Measurements from ENCODE around the gene SLC12A8. TPM values are rescaled to one million over a fixed set of nuclear protein-coding genes. Genes with fewer than 3 reads are reported as not detected.

SLC12A8 gene
- total RNA-seq, 2 experiments from 2014 or later = 0.26 to 0.39 TPM

DNA sequence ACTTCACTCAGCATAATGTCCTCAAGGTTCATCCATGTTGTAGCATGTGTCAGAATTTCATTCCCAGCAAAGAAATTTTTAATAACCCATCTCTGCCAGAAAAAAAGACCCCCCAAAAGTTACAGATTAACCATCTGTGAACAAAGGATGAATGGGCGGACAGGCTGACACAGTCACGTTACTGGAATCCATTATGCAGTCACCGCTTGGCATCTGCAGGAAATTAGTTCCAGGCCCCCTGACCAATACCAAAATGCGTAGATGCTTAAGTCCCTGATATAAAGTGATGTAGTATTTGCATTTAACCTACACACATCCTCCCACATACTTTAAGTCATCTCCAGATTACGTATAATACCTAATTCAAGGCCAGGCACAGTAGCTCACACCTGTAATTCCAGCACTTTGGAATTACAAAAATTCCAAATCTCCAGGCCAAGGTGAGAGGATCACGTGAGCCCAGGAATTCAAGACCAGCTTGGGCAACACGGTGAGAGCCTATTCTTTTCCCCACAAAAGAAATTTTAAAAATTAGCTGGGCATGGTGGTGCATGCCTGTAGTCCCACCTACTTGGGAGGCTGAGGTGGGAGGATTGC, 1.5 kb upstream of the SLC12A8 start:
- H3K36me3 Mint-ChIP-seq (ENCODE audit: low read depth) = no peaks in the 10 kb centered on the region
- no peaks in the 10 kb centered on the region for H3K9me3 Mint-ChIP-seq (ENCODE audit: low read depth)
- H3K4me3 Mint-ChIP-seq = no peak overlapping the region
- intact Hi-C loops (cut with DNase I, micrococcal nuclease) = loop anchor here in 1 of 2 experiments (5.0 kb wide), 1 partner anchor 373 kb away; no protein-coding TSS in a partner anchor
- H3K27me3 Mint-ChIP-seq = peaks cover 43% of the 10 kb centered on the region
- no peak overlapping the region for H3K27ac Mint-ChIP-seq
- ChIA-PET POLR2A (no interaction called here), CTCF (interaction anchor here (0.6 kb wide), 1 partner anchor 561 kb away, joined by 3 read pairs; no protein-coding TSS in a partner anchor)
- H3K4me1 Mint-ChIP-seq = peaks cover 9% of the 10 kb centered on the region
- DNase-seq (no peak), ATAC-seq (no peak)

DNA sequence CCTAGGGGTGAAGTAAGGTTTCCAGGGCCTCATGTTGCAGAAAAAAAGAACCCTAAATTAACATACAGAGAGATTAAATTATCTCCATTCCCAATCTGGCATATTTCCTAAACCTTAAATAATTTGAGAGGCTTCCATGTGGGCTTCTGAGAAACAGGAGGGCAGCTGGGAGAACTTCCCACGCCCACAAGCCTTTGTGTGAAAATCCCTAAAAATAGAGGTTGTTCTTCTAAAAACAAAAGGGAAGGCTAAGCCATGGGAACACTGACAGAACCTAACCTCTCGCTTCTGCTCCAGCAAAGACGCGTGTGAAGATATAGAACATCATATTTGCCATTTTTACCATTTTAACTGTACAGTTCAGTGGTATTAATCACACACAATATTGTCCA, 812 bp upstream of the SLC12A8 start:
- DNase-seq (no peak), ATAC-seq (no peak)
- Mint-ChIP-seq H3K9me3 (ENCODE audit: low read depth) (no peaks in the 10 kb centered on the region), H3K36me3 (ENCODE audit: low read depth) (no peaks in the 10 kb centered on the region), H3K27me3 (peaks cover 48% of the 10 kb centered on the region), H3K4me1 (peaks cover 9% of the 10 kb centered on the region), H3K27ac (no peak overlapping the region), H3K4me3 (no peak overlapping the region)
- POLR2A ChIA-PET = no interaction called here
- CTCF ChIA-PET = no interaction called here
- intact Hi-C loops (cut with DNase I, micrococcal nuclease) = loop anchor here in 1 of 2 experiments (5.0 kb wide), 1 partner anchor 374 kb away; no protein-coding TSS in a partner anchor

DNA sequence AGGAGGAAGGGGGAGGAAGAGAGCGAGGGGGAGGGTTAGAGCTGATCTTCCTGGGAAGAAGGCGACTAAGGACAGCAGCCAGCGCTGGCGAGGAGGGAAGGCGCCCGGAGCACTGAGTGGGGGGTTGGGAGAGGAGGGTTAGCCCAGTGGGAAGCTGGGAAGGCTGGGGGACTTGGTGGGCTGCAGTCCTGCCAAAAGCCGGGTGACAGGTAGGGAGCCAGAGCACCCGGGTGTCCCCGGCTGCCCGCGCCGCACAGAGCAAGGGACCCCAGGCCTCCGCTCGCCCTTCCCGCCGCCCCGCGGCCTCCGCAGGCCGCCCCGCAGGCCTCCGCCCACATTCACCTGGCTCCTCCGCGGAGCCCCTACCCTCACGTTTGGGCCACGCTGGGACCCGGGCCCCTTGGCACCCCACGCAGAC, 448 bp downstream of the SLC12A8 start:
- Mint-ChIP-seq H3K9me3 (ENCODE audit: low read depth) (no peaks in the 10 kb centered on the region), H3K36me3 (ENCODE audit: low read depth) (no peaks in the 10 kb centered on the region), H3K27ac (no peak overlapping the region), H3K4me3 (no peak overlapping the region), H3K4me1 (peaks cover 9% of the 10 kb centered on the region), H3K27me3 (peaks cover 52% of the 10 kb centered on the region)
- intact Hi-C loops (cut with DNase I, micrococcal nuclease) = loop anchor here in 1 of 2 experiments (5.0 kb wide), 1 partner anchor 375 kb away; no protein-coding TSS in a partner anchor
- ATAC-seq = no peak
- CTCF ChIA-PET = interaction anchor here (0.5 to 0.6 kb wide), 2 partner anchors 166 to 211 kb away, joined by 3 to 4 read pairs; no protein-coding TSS in a partner anchor
- no peak for DNase-seq
- POLR2A ChIA-PET = no interaction called here

DNA sequence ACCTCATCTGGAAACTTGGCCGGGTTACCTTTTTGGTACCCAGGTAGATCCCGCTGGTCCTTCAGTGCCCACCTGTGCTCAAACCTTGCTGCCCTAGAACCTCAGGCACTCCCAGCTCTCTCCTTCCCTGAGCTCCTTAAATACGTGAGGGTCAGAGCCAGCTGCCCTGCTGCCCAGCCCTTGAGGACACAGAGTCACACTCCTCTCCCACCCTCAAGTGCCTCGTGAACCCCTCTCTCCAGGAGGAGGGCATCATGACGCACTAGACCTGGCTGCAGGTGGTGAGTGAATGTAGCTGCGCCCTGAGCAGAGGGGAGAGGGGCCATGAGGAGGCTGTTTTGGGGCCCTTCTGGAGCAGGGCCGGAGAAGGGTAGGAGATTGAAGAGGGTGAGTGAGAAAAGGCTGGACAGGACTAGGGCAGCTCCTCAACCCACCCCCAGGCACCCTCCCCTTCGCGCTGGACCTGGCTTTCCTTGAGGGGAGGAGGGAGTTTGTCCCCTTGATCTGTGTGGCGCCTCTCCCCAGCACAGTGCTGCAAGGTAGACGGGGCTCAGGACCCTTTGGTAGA, 941 bp downstream of the SLC12A8 start:
- CTCF ChIA-PET = interaction anchor here (0.6 kb wide), 1 partner anchor 166 kb away, joined by 3 read pairs; no protein-coding TSS in a partner anchor
- no peak overlapping the region for H3K27ac Mint-ChIP-seq

DNA sequence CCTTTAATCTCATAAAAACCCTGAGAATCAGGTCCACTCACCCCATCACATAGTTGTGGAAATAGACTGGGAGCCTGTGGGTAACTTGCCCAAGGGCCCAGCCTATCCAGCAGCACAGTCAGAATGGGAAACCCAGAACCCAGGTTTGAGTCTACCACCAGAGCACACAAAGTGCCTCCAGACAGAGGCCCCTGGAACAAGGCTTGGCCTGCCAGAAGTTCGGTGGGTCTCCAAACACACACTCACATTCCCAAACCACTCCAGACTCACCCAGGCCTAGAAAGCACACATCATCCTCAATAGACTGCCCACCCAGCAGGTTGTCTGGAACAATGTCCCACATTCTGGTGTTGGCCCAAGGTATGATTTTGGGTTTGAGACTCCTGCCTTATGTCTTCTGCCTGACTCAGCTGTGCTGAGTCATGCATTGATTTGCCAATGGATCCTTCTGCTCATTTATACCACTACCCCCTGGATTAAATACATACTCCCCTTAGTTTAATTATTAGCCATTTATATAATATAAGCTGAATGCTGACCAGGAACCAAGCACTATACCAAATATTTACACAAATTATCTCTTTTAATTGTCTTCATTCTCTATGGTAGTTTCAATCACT, 4.5 kb downstream of the SLC12A8 start:
- intact Hi-C loops (cut with DNase I, micrococcal nuclease) = loop anchor here in 1 of 2 experiments (10.0 kb wide), 1 partner anchor 227 kb away; no protein-coding TSS in a partner anchor
- H3K36me3 Mint-ChIP-seq (ENCODE audit: low read depth) = no peaks in the 10 kb centered on the region
- POLR2A ChIA-PET = no interaction called here
- no peak for DNase-seq
- CTCF ChIA-PET = no interaction called here
- no peak overlapping the region for H3K27ac Mint-ChIP-seq
- peaks cover 2% of the 10 kb centered on the region for H3K4me1 Mint-ChIP-seq
- no peak overlapping the region for H3K4me3 Mint-ChIP-seq
- peaks cover 42% of the 10 kb centered on the region for H3K27me3 Mint-ChIP-seq
- no peak for ATAC-seq
- H3K9me3 Mint-ChIP-seq (ENCODE audit: low read depth) = no peaks in the 10 kb centered on the region

More for the DNA sequence above, 941 bp downstream of the SLC12A8 start:
- H3K36me3 Mint-ChIP-seq (ENCODE audit: low read depth) = no peaks in the 10 kb centered on the region
- POLR2A ChIA-PET = no interaction called here
- H3K9me3 Mint-ChIP-seq (ENCODE audit: low read depth) = no peaks in the 10 kb centered on the region
- peaks cover 9% of the 10 kb centered on the region for H3K4me1 Mint-ChIP-seq
- ATAC-seq (no peak), DNase-seq (no peak)
- peaks cover 52% of the 10 kb centered on the region for H3K27me3 Mint-ChIP-seq
- H3K4me3 Mint-ChIP-seq = peak overlapping the region; percentile 13
- intact Hi-C loops (cut with DNase I, micrococcal nuclease) = loop anchor here in 1 of 2 experiments (5.0 kb wide), 1 partner anchor 376 kb away; no protein-coding TSS in a partner anchor

DNA sequence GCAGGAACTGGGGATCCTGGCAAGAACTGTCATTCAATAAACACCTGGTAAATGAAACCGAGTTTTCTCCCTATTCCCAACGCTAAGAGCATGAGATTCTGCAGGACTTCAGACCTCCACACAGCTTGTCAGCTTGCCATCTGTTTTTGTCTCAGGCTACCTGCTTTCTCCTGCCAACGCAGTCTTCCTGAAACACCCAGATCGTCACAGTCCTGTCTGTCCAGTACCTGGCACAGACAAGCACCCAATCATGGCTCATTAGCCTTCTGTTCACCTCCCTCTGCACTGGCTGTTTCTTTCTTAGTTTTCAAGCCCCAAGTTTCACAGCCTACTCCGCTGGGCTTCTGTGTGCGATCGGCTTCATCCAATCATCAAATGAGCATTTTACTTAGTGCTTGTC, 5.0 kb downstream of the SLC12A8 start:
- peaks cover 39% of the 10 kb centered on the region for H3K27me3 Mint-ChIP-seq
- DNase-seq (no peak), ATAC-seq (no peak)
- POLR2A ChIA-PET = no interaction called here
- intact Hi-C loops (cut with DNase I, micrococcal nuclease) = loop anchor here in 1 of 2 experiments (10.0 kb wide), 1 partner anchor 227 kb away; no protein-coding TSS in a partner anchor
- H3K9me3 Mint-ChIP-seq (ENCODE audit: low read depth) = no peaks in the 10 kb centered on the region
- H3K4me1 Mint-ChIP-seq = peaks cover 2% of the 10 kb centered on the region
- H3K27ac Mint-ChIP-seq = no peak overlapping the region
- H3K4me3 Mint-ChIP-seq = no peak overlapping the region
- H3K36me3 Mint-ChIP-seq (ENCODE audit: low read depth) = no peaks in the 10 kb centered on the region
- CTCF ChIA-PET = no interaction called here

DNA sequence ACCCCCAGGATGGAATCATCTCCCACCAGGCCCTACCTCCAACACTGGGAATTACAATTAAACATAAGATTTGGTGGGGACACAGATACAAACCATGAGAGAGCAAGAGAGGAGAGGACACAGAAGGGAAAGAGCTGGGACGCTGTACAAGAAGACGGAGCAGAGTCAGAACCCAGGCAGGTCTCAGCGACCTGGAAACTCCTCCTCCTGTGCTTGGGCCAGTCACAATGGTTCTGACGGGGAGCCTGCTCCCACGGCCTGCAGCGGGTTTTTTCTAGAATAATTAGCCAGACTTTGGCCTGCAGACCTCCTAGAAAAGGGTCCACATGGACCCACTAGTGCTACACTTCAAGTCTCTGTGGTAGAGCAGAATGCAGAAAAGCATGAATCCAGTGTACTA, 5.6 kb downstream of the SLC12A8 start:
- H3K9me3 Mint-ChIP-seq (ENCODE audit: low read depth) = peaks cover 2% of the 10 kb centered on the region
- H3K36me3 Mint-ChIP-seq (ENCODE audit: low read depth) = no peaks in the 10 kb centered on the region
- peaks cover 38% of the 10 kb centered on the region for H3K27me3 Mint-ChIP-seq
- intact Hi-C loops (cut with DNase I, micrococcal nuclease) = loop anchor here in 1 of 2 experiments (10.0 kb wide), 1 partner anchor 228 kb away; no protein-coding TSS in a partner anchor
- H3K27ac Mint-ChIP-seq = no peak overlapping the region
- peaks cover 2% of the 10 kb centered on the region for H3K4me1 Mint-ChIP-seq
- ChIA-PET CTCF (interaction anchor here (0.6 kb wide), 1 partner anchor 419 kb away, joined by 4 read pairs; no protein-coding TSS in a partner anchor), POLR2A (no interaction called here)
- DNase-seq = no peak
- ATAC-seq = no peak
- no peak overlapping the region for H3K4me3 Mint-ChIP-seq

DNA sequence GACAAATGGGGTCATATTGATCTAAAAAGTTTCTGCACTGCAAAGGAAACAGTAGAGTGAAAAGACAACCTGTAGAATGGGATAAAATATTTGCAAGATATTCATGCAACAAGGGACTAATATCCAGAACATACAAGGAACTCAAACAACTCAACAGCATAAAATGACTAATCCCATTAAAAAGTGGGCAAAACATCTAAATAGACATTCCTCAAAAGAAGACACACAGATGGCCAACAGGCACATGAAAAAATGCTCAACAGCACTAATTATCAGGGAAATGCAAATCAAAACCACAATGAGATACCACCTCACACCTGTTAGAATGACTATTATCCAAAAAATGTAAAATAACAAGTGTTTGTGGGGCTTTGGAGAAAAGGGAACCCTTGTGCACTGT, 8.8 kb downstream of the SLC12A8 start:
- intact Hi-C loops (cut with DNase I, micrococcal nuclease) = loop anchor here (2.0 to 10.0 kb wide), 5 partner anchors 61 to 275 kb away; no protein-coding TSS in a partner anchor
- CTCF ChIA-PET = no interaction called here
- Mint-ChIP-seq H3K4me1 (no peaks in the 10 kb centered on the region), H3K27me3 (peaks cover 14% of the 10 kb centered on the region), H3K27ac (no peak overlapping the region), H3K4me3 (no peak overlapping the region), H3K9me3 (ENCODE audit: low read depth) (peaks cover 2% of the 10 kb centered on the region), H3K36me3 (ENCODE audit: low read depth) (no peaks in the 10 kb centered on the region)
- POLR2A ChIA-PET = no interaction called here
- ATAC-seq = no peak
- DNase-seq = no peak

DNA sequence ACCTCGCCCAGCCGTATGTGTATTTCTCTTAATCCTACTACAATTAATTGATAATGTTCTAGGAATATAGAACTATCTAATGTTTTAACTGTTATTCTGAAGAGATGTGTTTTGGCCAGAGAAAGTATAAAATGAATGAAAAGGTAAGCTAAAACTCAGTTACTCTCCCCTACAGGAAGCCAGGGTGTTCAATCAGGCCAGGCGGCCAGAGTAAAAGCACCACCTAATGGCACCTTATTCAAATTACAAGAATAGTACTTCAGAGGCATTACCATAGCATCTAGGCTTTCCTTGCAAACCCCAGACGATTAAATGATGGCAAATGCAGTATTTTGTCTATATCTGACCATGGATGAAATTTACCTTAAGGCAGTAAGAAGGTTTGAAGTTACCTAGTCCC, 10.4 kb downstream of the SLC12A8 start:
- Mint-ChIP-seq H3K9me3 (ENCODE audit: low read depth) (peaks cover 2% of the 10 kb centered on the region), H3K27me3 (peaks cover 9% of the 10 kb centered on the region), H3K27ac (no peak overlapping the region), H3K4me3 (no peak overlapping the region), H3K36me3 (ENCODE audit: low read depth) (no peaks in the 10 kb centered on the region), H3K4me1 (no peaks in the 10 kb centered on the region)
- DNase-seq (peak; percentile 35), ATAC-seq (peak; percentile 74)
- POLR2A ChIA-PET = no interaction called here
- CTCF ChIA-PET = interaction anchor here (0.6 to 1.6 kb wide), 4 partner anchors 13 to 317 kb away, joined by 3 to 4 read pairs (median 3); no protein-coding TSS in a partner anchor
- intact Hi-C loops (cut with DNase I, micrococcal nuclease) = loop anchor here (1.0 to 10.0 kb wide), 6 partner anchors 60 to 273 kb away; no protein-coding TSS in a partner anchor

DNA sequence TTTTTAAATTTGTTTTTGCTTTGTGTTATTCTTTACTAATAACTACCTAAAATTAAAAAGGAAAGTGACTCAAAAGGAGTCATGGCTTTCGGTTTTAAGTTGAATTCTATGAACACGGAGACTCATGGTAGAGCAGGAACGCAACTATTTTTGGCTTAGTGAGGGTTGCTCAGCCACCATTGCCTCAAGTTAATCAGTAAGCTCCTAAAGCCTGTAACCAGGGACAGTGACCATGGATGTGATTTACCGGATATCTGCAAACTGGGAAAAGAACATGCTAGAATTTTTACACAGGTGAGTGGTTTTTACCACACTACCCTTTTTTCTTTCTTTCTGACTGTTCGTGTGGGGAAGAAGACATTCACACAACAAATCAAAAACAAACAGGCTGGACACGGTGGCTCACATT, 11.8 kb downstream of the SLC12A8 start:
- H3K27ac Mint-ChIP-seq = no peak overlapping the region
- H3K4me1 Mint-ChIP-seq = no peaks in the 10 kb centered on the region
- intact Hi-C loops (cut with DNase I, micrococcal nuclease) = loop anchor here (5.0 to 10.0 kb wide), 4 partner anchors 58 to 237 kb away; no protein-coding TSS in a partner anchor
- ChIA-PET CTCF (interaction anchor here (0.6 kb wide), 1 partner anchor 66 kb away, joined by 3 read pairs; no protein-coding TSS in a partner anchor), POLR2A (no interaction called here)
- ATAC-seq (peak; percentile 42), DNase-seq (no peak)
- peaks cover 2% of the 10 kb centered on the region for H3K9me3 Mint-ChIP-seq (ENCODE audit: low read depth)
- H3K4me3 Mint-ChIP-seq = no peak overlapping the region
- no peaks in the 10 kb centered on the region for H3K36me3 Mint-ChIP-seq (ENCODE audit: low read depth)
- peaks cover 7% of the 10 kb centered on the region for H3K27me3 Mint-ChIP-seq

DNA sequence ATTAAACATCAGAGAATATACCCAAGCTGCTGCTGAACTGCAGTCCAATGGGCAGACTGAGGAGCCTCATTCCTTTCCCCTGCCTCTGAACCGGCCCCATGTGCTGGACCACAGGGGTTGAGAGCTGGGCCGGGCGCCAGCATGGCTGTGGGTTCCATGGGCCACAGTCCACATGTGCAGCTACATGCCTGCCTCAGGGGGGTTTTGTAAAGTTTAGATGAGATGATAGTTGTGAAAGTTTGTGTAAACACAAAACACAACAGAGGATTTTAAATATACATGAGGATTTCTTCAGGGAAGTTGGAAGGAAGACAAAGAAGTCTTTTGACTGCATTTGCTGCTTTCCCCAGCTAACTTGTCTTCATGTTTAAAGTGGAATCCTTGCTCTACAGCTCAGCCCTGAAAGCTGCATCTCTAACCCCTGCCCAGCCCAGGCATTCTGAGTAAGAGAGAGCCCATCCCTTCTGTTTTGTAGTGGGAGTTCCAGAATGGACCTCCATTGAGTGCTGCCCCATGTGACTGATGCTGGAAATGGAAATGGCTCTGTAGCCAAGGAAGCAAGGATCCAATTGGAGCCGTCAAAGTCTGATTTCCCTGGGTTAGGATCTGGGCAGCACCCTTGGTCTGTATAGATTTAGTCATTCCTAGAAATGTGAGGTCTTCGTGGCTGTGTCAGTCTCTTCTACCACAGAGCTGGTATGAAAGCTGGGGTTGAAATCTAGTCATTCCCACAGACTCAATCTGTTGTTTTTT, 17.5 kb downstream of the SLC12A8 start:
- CTCF ChIA-PET = interaction anchor here (0.5 kb wide), 1 partner anchor 334 kb away, joined by 4 read pairs; no protein-coding TSS in a partner anchor
- Mint-ChIP-seq H3K27me3 (peaks cover 19% of the 10 kb centered on the region), H3K4me3 (no peak overlapping the region), H3K27ac (no peak overlapping the region), H3K36me3 (ENCODE audit: low read depth) (no peaks in the 10 kb centered on the region), H3K9me3 (ENCODE audit: low read depth) (no peaks in the 10 kb centered on the region), H3K4me1 (no peaks in the 10 kb centered on the region)
- no peak for DNase-seq
- POLR2A ChIA-PET = no interaction called here
- peak; percentile 58 for ATAC-seq
- intact Hi-C loops (cut with DNase I, micrococcal nuclease) = no loop called here

Data from activated CD4-positive, alpha-beta T cell treated with anti-CD3 and anti-CD28 coated beads for 36 hours (primary cell).